Left ventricle myocardium inferior (tissue), 1 donor: ENCODE data around the gene FREM1. TPM values are rescaled to one million over a fixed set of nuclear protein-coding genes. Genes with fewer than 3 reads are reported as not detected.

Experiments used
- DNase-seq: peaks from one replicate; pipeline ENCODE4 v3.0.0-alpha.2; 2020
- H3K27ac ChIP-seq: fragments of 200-600 bp; replicated peaks from 2 replicates; pipeline ENCODE4 v1.8.0; 2021
- H3K27me3 ChIP-seq: fragments of 200-600 bp; 2 replicates; pipeline ENCODE4 v1.8.0; 2021; ENCODE audit warnings: low read depth
- H3K36me3 ChIP-seq: fragments of 200-600 bp; 2 replicates; pipeline ENCODE4 v1.8.0; 2021
- H3K4me1 ChIP-seq: fragments of 200-600 bp; 2 replicates; pipeline ENCODE4 v1.8.0; 2021
- H3K4me3 ChIP-seq: fragments of 200-600 bp; 2 replicates; pipeline ENCODE4 v1.8.0; 2021; ENCODE audit warnings: mild to moderate bottlenecking, moderate library complexity
- H3K9me3 ChIP-seq: fragments of 200-600 bp; replicated peaks from 2 replicates; pipeline ENCODE4 v1.8.0; 2021
- intact Hi-C: fragments of 100-400 bp; cut with micrococcal nuclease; formaldehyde crosslinking; loops from one replicate; pipeline ENCODE4 v1.11.0; 2022
- total RNA-seq: library from RNA; stranded (reverse); fragmentation: NEBNext Ultra II Directional; extraction: Animal tissue kit (Norgen Biotek cat#: 25700); gene quantifications from one replicate; pipeline ENCODE4 v1.2.1, GENCODE V29; 2021
- TF ChIP-seq, protein P1 (sequence below): fragments of 200-600 bp; IDR thresholded peaks from 2 replicates; pipeline ENCODE4 v1.8.0; 2021; ENCODE audit warnings: antibody characterized with exemption, mild to moderate bottlenecking, borderline replicate concordance
- donor health status: DM: no; HTN: yes; CAD: no; lungs with severe emphysema.

Gene FREM1
- total RNA-seq, 1 donor from 2014 or later = 3.0 TPM

GRCh38 chr9:14945351-14945750 lies 35.1 kb upstream of the FREM1 start:
- no peaks in the 10 kb centered on the region for H3K36me3 ChIP-seq

DNA sequence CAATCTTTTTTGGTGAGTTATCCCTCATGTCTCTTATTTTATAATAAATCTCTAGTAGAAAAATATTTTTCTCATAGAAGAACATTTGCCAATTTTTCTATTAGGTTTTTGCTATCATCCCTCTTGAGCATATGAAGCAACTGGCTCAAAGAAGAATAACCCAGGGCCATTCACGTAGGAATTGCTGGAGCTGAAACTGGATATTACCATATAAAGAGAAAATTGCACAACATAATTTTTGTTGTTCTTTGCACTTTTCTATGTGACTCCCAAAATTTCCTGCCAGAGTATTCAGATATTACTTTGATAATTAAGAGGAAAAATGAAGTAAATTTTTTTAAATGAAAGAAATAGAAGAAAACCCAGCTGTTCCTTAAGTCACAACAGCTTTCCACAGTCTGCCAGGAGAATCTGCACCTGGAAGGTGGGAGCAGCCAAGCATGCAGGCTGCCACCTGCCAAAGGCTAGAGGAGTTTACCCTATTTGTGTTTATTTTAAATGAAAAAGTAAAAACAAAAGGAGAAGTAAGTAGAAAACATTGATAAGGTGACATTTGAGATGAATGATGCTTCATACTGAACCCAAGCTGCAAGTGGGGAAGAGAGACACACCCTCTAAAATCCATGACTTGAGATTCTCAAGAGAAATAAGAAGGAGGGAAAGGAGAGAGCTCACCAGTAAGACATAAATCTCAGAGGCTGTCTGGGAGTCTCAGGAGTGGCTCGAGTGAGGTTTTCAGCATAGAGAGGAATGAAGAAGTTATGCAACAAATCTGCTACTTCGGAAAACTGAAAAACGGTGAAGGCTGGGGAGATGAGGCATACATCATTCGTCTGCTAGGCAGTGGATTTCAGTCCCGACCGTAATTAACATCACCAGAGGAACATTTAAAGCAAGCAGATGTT lies 31.5 kb upstream of the FREM1 start:
- Histone ChIP-seq H3K36me3 (no peaks in the 10 kb centered on the region), H3K27me3 (no peaks in the 10 kb centered on the region), H3K4me1 (no peaks in the 10 kb centered on the region), H3K9me3 (no peaks in the 10 kb centered on the region), H3K4me3 (no peak overlapping the region), H3K27ac (peak overlapping the region; percentile 69)
- intact Hi-C loops = no loop called here
- DNase-seq = no peak
- TF ChIP-seq, protein P1, sequence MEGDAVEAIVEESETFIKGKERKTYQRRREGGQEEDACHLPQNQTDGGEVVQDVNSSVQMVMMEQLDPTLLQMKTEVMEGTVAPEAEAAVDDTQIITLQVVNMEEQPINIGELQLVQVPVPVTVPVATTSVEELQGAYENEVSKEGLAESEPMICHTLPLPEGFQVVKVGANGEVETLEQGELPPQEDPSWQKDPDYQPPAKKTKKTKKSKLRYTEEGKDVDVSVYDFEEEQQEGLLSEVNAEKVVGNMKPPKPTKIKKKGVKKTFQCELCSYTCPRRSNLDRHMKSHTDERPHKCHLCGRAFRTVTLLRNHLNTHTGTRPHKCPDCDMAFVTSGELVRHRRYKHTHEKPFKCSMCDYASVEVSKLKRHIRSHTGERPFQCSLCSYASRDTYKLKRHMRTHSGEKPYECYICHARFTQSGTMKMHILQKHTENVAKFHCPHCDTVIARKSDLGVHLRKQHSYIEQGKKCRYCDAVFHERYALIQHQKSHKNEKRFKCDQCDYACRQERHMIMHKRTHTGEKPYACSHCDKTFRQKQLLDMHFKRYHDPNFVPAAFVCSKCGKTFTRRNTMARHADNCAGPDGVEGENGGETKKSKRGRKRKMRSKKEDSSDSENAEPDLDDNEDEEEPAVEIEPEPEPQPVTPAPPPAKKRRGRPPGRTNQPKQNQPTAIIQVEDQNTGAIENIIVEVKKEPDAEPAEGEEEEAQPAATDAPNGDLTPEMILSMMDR = no peak

More at GRCh38 chr9:14945351-14945750, 35.1 kb upstream of the FREM1 start:
- Histone ChIP-seq H3K4me1 (no peaks in the 10 kb centered on the region), H3K9me3 (no peaks in the 10 kb centered on the region), H3K4me3 (no peak overlapping the region), H3K27ac (no peak overlapping the region), H3K27me3 (no peaks in the 10 kb centered on the region)
- TF ChIP-seq, protein P1 = no peak
- intact Hi-C loops = no loop called here
- DNase-seq = no peak

DNA sequence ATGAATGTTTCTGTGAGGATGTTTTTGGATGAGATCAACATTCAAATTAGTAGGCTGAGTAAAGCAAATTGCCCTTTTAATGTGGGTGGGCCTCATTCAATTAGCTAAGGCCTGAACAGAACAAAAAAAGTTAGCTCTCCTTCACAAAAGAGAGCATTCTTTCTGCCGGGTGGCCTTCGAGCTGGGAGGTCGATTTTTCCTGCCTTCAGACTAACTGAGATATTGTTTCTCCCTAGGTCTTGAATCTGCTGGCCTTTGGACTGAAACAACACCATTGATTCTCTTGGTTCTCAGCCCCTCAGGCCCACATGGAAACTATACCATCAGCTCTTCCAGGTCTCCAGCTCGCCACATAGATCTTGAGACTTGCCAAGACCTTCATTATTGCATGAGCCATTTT lies 29.1 kb upstream of the FREM1 start:
- no peak overlapping the region for H3K4me3 ChIP-seq
- H3K36me3 ChIP-seq = no peaks in the 10 kb centered on the region
- DNase-seq = no peak
- intact Hi-C loops = no loop called here
- no peaks in the 10 kb centered on the region for H3K4me1 ChIP-seq
- no peaks in the 10 kb centered on the region for H3K9me3 ChIP-seq
- peak overlapping the region; percentile 11 for H3K27ac ChIP-seq
- TF ChIP-seq, protein P1 = no peak
- no peaks in the 10 kb centered on the region for H3K27me3 ChIP-seq

DNA sequence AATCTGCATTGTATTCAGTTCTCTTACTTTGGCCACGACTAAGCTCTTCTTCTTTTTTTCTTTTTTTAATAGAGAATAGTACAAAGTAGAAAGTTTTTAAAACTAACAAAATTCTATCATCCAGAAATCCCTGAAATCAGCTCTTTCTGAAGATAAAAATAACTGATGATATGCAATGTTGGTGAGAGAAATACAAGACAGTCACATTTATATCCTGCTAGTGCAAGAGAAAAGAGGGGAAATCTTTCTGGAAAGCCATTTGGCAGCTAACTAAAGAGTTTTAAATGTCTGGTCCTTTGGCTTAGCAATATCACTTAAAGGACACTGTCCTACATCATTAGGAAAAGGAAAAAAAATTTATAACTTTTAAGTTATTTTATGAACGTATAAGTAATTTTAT lies 27.0 kb upstream of the FREM1 start:
- DNase-seq = no peak
- Histone ChIP-seq H3K27ac (no peak overlapping the region), H3K36me3 (no peaks in the 10 kb centered on the region), H3K27me3 (no peaks in the 10 kb centered on the region), H3K4me1 (no peaks in the 10 kb centered on the region), H3K9me3 (no peaks in the 10 kb centered on the region), H3K4me3 (no peak overlapping the region)
- TF ChIP-seq, protein P1 = no peak
- intact Hi-C loops = no loop called here

- intact Hi-C loops = no loop called here
- no peaks in the 10 kb centered on the region for H3K36me3 ChIP-seq
- TF ChIP-seq, protein P1 = no peak
- no peak overlapping the region for H3K27ac ChIP-seq
- H3K4me3 ChIP-seq = no peak overlapping the region
- H3K27me3 ChIP-seq = no peaks in the 10 kb centered on the region
- DNase-seq = no peak
- no peaks in the 10 kb centered on the region for H3K4me1 ChIP-seq
- no peaks in the 10 kb centered on the region for H3K9me3 ChIP-seq
Measured at GRCh38 chr9:14936491-14936890, 26.3 kb upstream of the FREM1 start.
